ENCODE results near the gene CNNM2. TPM values are rescaled to one million over a fixed set of nuclear protein-coding genes. Genes with fewer than 3 reads are reported as not detected.
"Not testable (repeated sequence)": the region's sequence is repeated elsewhere in the genome, so short reads cannot be mapped to it uniquely, and the experiment has no call there.

The CNNM2 gene
- total RNA-seq, 1 experiment from 2014 or later = 7.2 TPM

DNA sequence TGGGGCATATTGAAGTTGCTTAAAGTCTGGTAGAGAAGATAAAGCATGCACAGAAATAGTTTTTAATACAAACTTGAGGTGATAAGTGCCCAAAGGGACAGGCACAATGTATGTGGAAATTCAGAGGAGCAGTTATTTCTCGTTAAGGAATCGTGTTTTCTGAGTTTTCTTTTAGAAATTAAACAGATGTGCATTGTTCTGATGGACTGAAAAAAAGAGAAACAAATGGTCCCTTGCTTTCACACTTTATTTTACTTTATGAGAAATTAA, 45.6 kb downstream of the CNNM2 start:
- ChIA-PET CTCF (no interaction called here), POLR2A (ENCODE audit: unreplicated experiment) (no interaction called here)
- intact Hi-C loops (cut with micrococcal nuclease) = no loop called here
- TF ChIP-seq EZH2phosphoT487 (IDR thresholded peaks at IDR 0.05; ENCODE audit: borderline replicate concordance, low read length) = no peak
- no peak for TF ChIP-seq EZH2 (IDR thresholded peaks at IDR 0.05; ENCODE audit: low read length, unreplicated experiment)
- no peak for TF ChIP-seq CTCF (conservative IDR thresholded peaks at IDR 0.05; ENCODE audit: low read depth, low read length)
- Histone ChIP-seq H3K36me3 (ENCODE audit: low read depth, low read length) (no peaks in the 10 kb centered on the region), H3K27me3 (ENCODE audit: low read length) (no peaks in the 10 kb centered on the region), H3K4me1 (ENCODE audit: insufficient read depth, low read length) (0 out of 2 replicates have a peak, but pooled peaks cover 7% of the 10 kb centered on the region), H3K9ac (ENCODE audit: low read length) (no peak overlapping the region), H2AFZ (ENCODE audit: low read length) (no peak overlapping the region), H3K9me2 (replicated peaks; ENCODE audit: low read length) (no peaks in the 10 kb centered on the region), H3F3A (ENCODE audit: low read length, unreplicated experiment) (no peaks in the 10 kb centered on the region), H3K9me3 (ENCODE audit: low read length) (no peaks in the 10 kb centered on the region), H3K79me2 (ENCODE audit: low read length) (no peaks in the 10 kb centered on the region), H3K4me3 (ENCODE audit: low read length) (no peak overlapping the region), H3K27ac (ENCODE audit: low read length) (no peak overlapping the region), H4K20me1 (ENCODE audit: low read length) (no peaks in the 10 kb centered on the region), H3K4me2 (ENCODE audit: low read length) (no peak overlapping the region)
- BruUV-seq (replicated peaks) = no TSS peak
- ATAC-seq (no peak), DNase-seq (no peak)

GRCh38 chr10:102964064-102964463, 46.0 kb downstream of the CNNM2 start:
- CTCF ChIA-PET; H3K9me2 ChIP-seq (replicated peaks; ENCODE audit: low read length); H3K27ac ChIP-seq (ENCODE audit: low read length); H3K9me3 ChIP-seq (ENCODE audit: low read length); intact Hi-C loops (cut with micrococcal nuclease); ATAC-seq; H3K4me1 ChIP-seq (ENCODE audit: insufficient read depth, low read length); BruUV-seq (replicated peaks); POLR2A ChIA-PET (ENCODE audit: unreplicated experiment); H3K36me3 ChIP-seq (ENCODE audit: low read depth, low read length); H3K4me2 ChIP-seq (ENCODE audit: low read length); H3F3A ChIP-seq (ENCODE audit: low read length, unreplicated experiment); H3K4me3 ChIP-seq (ENCODE audit: low read length); DNase-seq; H4K20me1 ChIP-seq (ENCODE audit: low read length); H3K9ac ChIP-seq (ENCODE audit: low read length); H3K79me2 ChIP-seq (ENCODE audit: low read length); H3K27me3 ChIP-seq (ENCODE audit: low read length); H2AFZ ChIP-seq (ENCODE audit: low read length): not testable (repeated sequence)

- Histone ChIP-seq H3K9me3 (ENCODE audit: low read length) (no peaks in the 10 kb centered on the region), H3K4me1 (ENCODE audit: insufficient read depth, low read length) (0 out of 2 replicates have a peak, but pooled peaks cover 7% of the 10 kb centered on the region), H3K79me2 (ENCODE audit: low read length) (no peaks in the 10 kb centered on the region), H2AFZ (ENCODE audit: low read length) (no peak overlapping the region), H3K4me2 (ENCODE audit: low read length) (no peak overlapping the region), H3K36me3 (ENCODE audit: low read depth, low read length) (no peaks in the 10 kb centered on the region), H3K27me3 (ENCODE audit: low read length) (no peaks in the 10 kb centered on the region), H3K27ac (ENCODE audit: low read length) (no peak overlapping the region), H4K20me1 (ENCODE audit: low read length) (no peaks in the 10 kb centered on the region), H3K9ac (ENCODE audit: low read length) (no peak overlapping the region), H3K4me3 (ENCODE audit: low read length) (no peak overlapping the region), H3F3A (ENCODE audit: low read length, unreplicated experiment) (no peaks in the 10 kb centered on the region), H3K9me2 (replicated peaks; ENCODE audit: low read length) (no peaks in the 10 kb centered on the region)
- CTCF ChIA-PET = no interaction called here
- no TSS peak for BruUV-seq (replicated peaks)
- POLR2A ChIA-PET (ENCODE audit: unreplicated experiment) = no interaction called here
- no peak for TF ChIP-seq EZH2phosphoT487 (IDR thresholded peaks at IDR 0.05; ENCODE audit: borderline replicate concordance, low read length)
- no peak for DNase-seq
- intact Hi-C loops (cut with micrococcal nuclease) = no loop called here
- no peak for ATAC-seq
Measured at GRCh38 chr10:102964713-102965112, 46.6 kb downstream of the CNNM2 start.

- H3F3A ChIP-seq (ENCODE audit: low read length, unreplicated experiment) = no peaks in the 10 kb centered on the region
- POLR2A ChIA-PET (ENCODE audit: unreplicated experiment) = no interaction called here
- no peak for TF ChIP-seq EZH2phosphoT487 (IDR thresholded peaks at IDR 0.05; ENCODE audit: borderline replicate concordance, low read length)
- no peaks in the 10 kb centered on the region for H3K79me2 ChIP-seq (ENCODE audit: low read length)
- H3K9ac ChIP-seq (ENCODE audit: low read length) = no peak overlapping the region
- H3K4me3 ChIP-seq (ENCODE audit: low read length) = no peak overlapping the region
- no peaks in the 10 kb centered on the region for H3K9me3 ChIP-seq (ENCODE audit: low read length)
- no peak overlapping the region for H3K27ac ChIP-seq (ENCODE audit: low read length)
- no peak overlapping the region for H3K4me2 ChIP-seq (ENCODE audit: low read length)
- H3K27me3 ChIP-seq (ENCODE audit: low read length) = no peaks in the 10 kb centered on the region
- no peaks in the 10 kb centered on the region for H3K36me3 ChIP-seq (ENCODE audit: low read depth, low read length)
- H3K9me2 ChIP-seq (replicated peaks; ENCODE audit: low read length) = no peaks in the 10 kb centered on the region
- intact Hi-C loops (cut with micrococcal nuclease) = no loop called here
- no peak for ATAC-seq
- CTCF ChIA-PET = no interaction called here
- no peak overlapping the region for H2AFZ ChIP-seq (ENCODE audit: low read length)
- 0 out of 2 replicates have a peak, but pooled peaks cover 7% of the 10 kb centered on the region for H3K4me1 ChIP-seq (ENCODE audit: insufficient read depth, low read length)
- no peaks in the 10 kb centered on the region for H4K20me1 ChIP-seq (ENCODE audit: low read length)
- no peak for DNase-seq
- BruUV-seq (replicated peaks) = no TSS peak
Measured at GRCh38 chr10:102965311-102965851, 47.3 kb downstream of the CNNM2 start.
